Calu3 (cell line): Measurements from ENCODE around the gene PAEP. TPM values are rescaled to one million over a fixed set of nuclear protein-coding genes. Genes with fewer than 3 reads are reported as not detected.

Source experiments
- BruUV-seq: library from RNA; stranded (reverse); fragments of 400-500 nt; replicated peaks from 2 replicates; lab custom pipeline; 2021; lab: Mats Ljungman, UMichigan
- CTCF ChIA-PET: fragments of 300-600 bp; sonication (Branson Sonifier 250); formaldehyde crosslinking; loops from one replicate; lab custom pipeline; 2022; ENCODE audit warnings: antibody characterized with exemption; lab: Charles Lee
- DNase-seq: peaks from one replicate; pipeline ENCODE4 v3.0.0; 2022
- H3K27ac Mint-ChIP-seq: one replicate; pipeline ENCODE4 v1.8.0; 2022; ENCODE audit warnings: mixed read lengths; ENCODE audit not compliant: unreplicated experiment
- H3K27me3 Mint-ChIP-seq: one replicate; pipeline ENCODE4 v1.8.0; 2022; ENCODE audit warnings: mixed read lengths; ENCODE audit not compliant: unreplicated experiment
- H3K36me3 Mint-ChIP-seq: one replicate; pipeline ENCODE4 v1.8.0; 2022; ENCODE audit warnings: mild to moderate bottlenecking, moderate library complexity, mixed read lengths; ENCODE audit not compliant: insufficient read depth, unreplicated experiment
- H3K4me1 Mint-ChIP-seq: one replicate; pipeline ENCODE4 v1.8.0; 2022; ENCODE audit warnings: mild to moderate bottlenecking, low read depth, mixed read lengths; ENCODE audit not compliant: unreplicated experiment
- H3K4me3 Mint-ChIP-seq: one replicate; pipeline ENCODE4 v1.8.0; 2022; ENCODE audit warnings: mild to moderate bottlenecking, low read depth, moderate library complexity, mixed read lengths; ENCODE audit not compliant: unreplicated experiment
- H3K9me3 Mint-ChIP-seq: one replicate; pipeline ENCODE4 v1.8.0; 2022; ENCODE audit warnings: low read depth, mixed read lengths; ENCODE audit not compliant: unreplicated experiment
- intact Hi-C: fragments of 100-400 bp; cut with micrococcal nuclease; formaldehyde crosslinking; loops from one replicate; pipeline ENCODE4 v1.10.0; 2022; ENCODE audit not compliant: unreplicated experiment
- total RNA-seq: library from RNA; stranded (reverse); gene quantifications from 2 replicates; pipeline ENCODE4 v1.2.3, GENCODE V29; 2022
- TF ChIP-seq, protein P1 (sequence below): fragments of 200-600 bp; IDR thresholded peaks from one replicate; pipeline ENCODE4 v1.8.0; 2022; ENCODE audit warnings: antibody characterized with exemption; ENCODE audit not compliant: unreplicated experiment

PAEP gene
- total RNA-seq, 1 experiment from 2014 or later: 0.45 TPM

- TF ChIP-seq, protein P1, sequence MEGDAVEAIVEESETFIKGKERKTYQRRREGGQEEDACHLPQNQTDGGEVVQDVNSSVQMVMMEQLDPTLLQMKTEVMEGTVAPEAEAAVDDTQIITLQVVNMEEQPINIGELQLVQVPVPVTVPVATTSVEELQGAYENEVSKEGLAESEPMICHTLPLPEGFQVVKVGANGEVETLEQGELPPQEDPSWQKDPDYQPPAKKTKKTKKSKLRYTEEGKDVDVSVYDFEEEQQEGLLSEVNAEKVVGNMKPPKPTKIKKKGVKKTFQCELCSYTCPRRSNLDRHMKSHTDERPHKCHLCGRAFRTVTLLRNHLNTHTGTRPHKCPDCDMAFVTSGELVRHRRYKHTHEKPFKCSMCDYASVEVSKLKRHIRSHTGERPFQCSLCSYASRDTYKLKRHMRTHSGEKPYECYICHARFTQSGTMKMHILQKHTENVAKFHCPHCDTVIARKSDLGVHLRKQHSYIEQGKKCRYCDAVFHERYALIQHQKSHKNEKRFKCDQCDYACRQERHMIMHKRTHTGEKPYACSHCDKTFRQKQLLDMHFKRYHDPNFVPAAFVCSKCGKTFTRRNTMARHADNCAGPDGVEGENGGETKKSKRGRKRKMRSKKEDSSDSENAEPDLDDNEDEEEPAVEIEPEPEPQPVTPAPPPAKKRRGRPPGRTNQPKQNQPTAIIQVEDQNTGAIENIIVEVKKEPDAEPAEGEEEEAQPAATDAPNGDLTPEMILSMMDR: no peak
- no TSS peak for BruUV-seq
- CTCF ChIA-PET: interaction anchor here (1.0 kb wide), 1 partner anchor 58 kb away, joined by 5 read pairs; no protein-coding TSS in a partner anchor
Measured at GRCh38 chr9:135551456-135551855, 10.1 kb upstream of the PAEP start.

DNA sequence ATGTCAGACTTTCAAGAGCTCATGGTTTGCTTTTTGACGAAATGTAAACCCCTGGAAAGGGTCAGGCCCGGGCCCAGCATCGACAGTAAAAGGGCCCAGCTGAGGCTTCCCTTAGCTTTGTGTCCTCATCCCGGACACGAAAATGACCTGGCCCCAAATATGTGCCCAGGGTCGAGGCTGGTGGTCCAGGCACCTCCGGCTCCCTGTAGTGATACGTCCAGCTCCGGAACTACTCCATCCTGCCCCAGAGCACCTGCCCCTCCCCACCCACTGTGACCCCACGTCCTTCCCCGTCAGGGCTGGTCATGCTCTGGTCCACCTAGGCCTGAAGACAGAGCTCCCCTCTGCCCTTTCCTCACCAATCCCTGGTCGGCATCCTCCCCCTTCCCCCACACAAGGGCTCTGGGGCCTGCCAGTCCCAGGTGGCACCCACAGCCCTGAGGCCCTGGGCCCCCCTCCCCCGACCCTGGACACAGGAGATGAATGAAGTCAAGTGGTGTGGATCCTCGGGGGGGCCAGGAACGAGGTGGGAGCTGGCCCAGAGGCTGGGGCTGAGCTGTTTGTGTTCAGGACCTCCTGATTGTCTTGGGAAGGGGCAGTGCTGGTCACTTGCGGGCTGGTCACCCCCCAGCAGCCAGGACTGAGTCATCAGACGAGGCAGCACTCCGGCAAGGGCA is 9.4 kb upstream of the PAEP start:
- BruUV-seq: no TSS peak
- Mint-ChIP-seq H3K27ac (no peak overlapping the region), H3K27me3 (peaks cover 47% of the 10 kb centered on the region), H3K9me3 (no peaks in the 10 kb centered on the region), H3K4me1 (no peaks in the 10 kb centered on the region), H3K4me3 (no peak overlapping the region), H3K36me3 (peaks cover 6% of the 10 kb centered on the region)
- TF ChIP-seq, protein P1: no peak
- DNase-seq: no peak
- intact Hi-C loops: no loop called here
- CTCF ChIA-PET: interaction anchor here (1.0 kb wide), 1 partner anchor 57 kb away, joined by 5 read pairs; no protein-coding TSS in a partner anchor

More at GRCh38 chr9:135551456-135551855, 10.1 kb upstream of the PAEP start:
- Mint-ChIP-seq H3K36me3 (peaks cover 6% of the 10 kb centered on the region), H3K4me1 (no peaks in the 10 kb centered on the region), H3K27me3 (peaks cover 46% of the 10 kb centered on the region), H3K4me3 (no peak overlapping the region), H3K27ac (no peak overlapping the region), H3K9me3 (no peaks in the 10 kb centered on the region)
- DNase-seq: no peak
- intact Hi-C loops: no loop called here

- H3K27ac Mint-ChIP-seq: no peak overlapping the region
- TF ChIP-seq, protein P1: no peak
- intact Hi-C loops: no loop called here
Measured at GRCh38 chr9:135552698-135553171, 8.8 kb upstream of the PAEP start.

GRCh38 chr9:135554718-135555117 is 6.8 kb upstream of the PAEP start:
- Mint-ChIP-seq H3K27me3 (peaks cover 62% of the 10 kb centered on the region), H3K27ac (no peak overlapping the region), H3K4me1 (no peaks in the 10 kb centered on the region), H3K4me3 (no peak overlapping the region), H3K9me3 (no peaks in the 10 kb centered on the region), H3K36me3 (peaks cover 6% of the 10 kb centered on the region)
- TF ChIP-seq, protein P1: no peak
- BruUV-seq: no TSS peak
- CTCF ChIA-PET: no interaction called here
- intact Hi-C loops: no loop called here
- DNase-seq: no peak

More at GRCh38 chr9:135552698-135553171, 8.8 kb upstream of the PAEP start:
- Mint-ChIP-seq H3K4me3 (no peak overlapping the region), H3K27me3 (peaks cover 47% of the 10 kb centered on the region), H3K4me1 (no peaks in the 10 kb centered on the region), H3K36me3 (peaks cover 6% of the 10 kb centered on the region), H3K9me3 (no peaks in the 10 kb centered on the region)
- no TSS peak for BruUV-seq
- CTCF ChIA-PET: no interaction called here
- DNase-seq: no peak
